ENCODE results near the gene PDIA3. TPM values are rescaled to one million over a fixed set of nuclear protein-coding genes. Genes with fewer than 3 reads are reported as not detected.
"Not testable (repeated sequence)": the region's sequence is repeated elsewhere in the genome, so short reads cannot be mapped to it uniquely, and the experiment has no call there.

Gene PDIA3
- 421 and 430 TPM in 2 replicates for total RNA-seq (2021)
- Bru-seq, nascent RNA = percentile 94 among the genes with signal in this experiment
- BruChase-seq, experiment 1, labeled RNA remaining after a 2-hour chase = percentile 92 among the genes with signal in this experiment
- percentile 97 among the genes with signal in this experiment for BruChase-seq, experiment 2, labeled RNA remaining after a 6-hour chase
- long read RNA-seq, transcript PDIA3-201 (13 exons, 3,727 nt) = major isoform, 917 of 980 reads
- long read RNA-seq, partial matches to known transcripts = 20 of 980 reads
- long read RNA-seq, other reads (novel, unspliced or antisense) = 43 of 980 reads

GRCh38 chr15:43746245-43746902, at the start of gene PDIA3:
Gene PDIA3 (plus strand): TSS chr15:43746438. CDS start chr15:43746540, 102 bp downstream.
- H3K9me3 ChIP-seq (ENCODE audit: low read depth, low read length, poor library complexity, severe bottlenecking); BruUV-seq (replicated peaks); H3K27me3 ChIP-seq (replicated peaks; ENCODE audit: insufficient read depth, low read depth, low read length, poor library complexity); POLR2A ChIA-PET (ENCODE audit: low non-redundant PET); CTCF ChIA-PET; H3K36me3 ChIP-seq (ENCODE audit: insufficient read depth, low read length, poor library complexity, severe bottlenecking): not testable (repeated sequence)
- peak; percentile 91 for DNase-seq (ENCODE audit: low spot score)
- TF ChIP-seq CTCF (conservative IDR thresholded peaks at IDR 0.05; ENCODE audit: low read depth, low read length) = peak; percentile 25; the same call in 1 of the 2 replicates
- Histone ChIP-seq H3K4me1 (ENCODE audit: insufficient read depth, low read length, poor library complexity, severe bottlenecking) (peaks cover 17% of the 10 kb centered on the region), H3K27ac (ENCODE audit: low read depth, low read length, poor library complexity, severe bottlenecking) (peak within 1 kb of the TSS; percentile 96), H3K4me3 (ENCODE audit: low read depth, low read length, poor library complexity, severe bottlenecking) (peak within 1 kb of the TSS; percentile 82)
- intact Hi-C loops (cut with micrococcal nuclease; ENCODE audit: unreplicated experiment) = loop anchor here (10.0 kb wide), 1 partner anchor 342 kb away; no protein-coding TSS in a partner anchor

- no TSS peak for BruUV-seq (replicated peaks)
- DNase-seq (ENCODE audit: low spot score) = peak; percentile 39
- no peak for TF ChIP-seq EZH2 (IDR thresholded peaks at IDR 0.05; ENCODE audit: borderline replicate concordance, low read depth, low read length, poor library complexity, severe bottlenecking)
- TF ChIP-seq CTCF (conservative IDR thresholded peaks at IDR 0.05; ENCODE audit: low read depth, low read length) = no peak
- ChIA-PET CTCF (no interaction called here), POLR2A (ENCODE audit: low non-redundant PET) (no interaction called here)
- no peak overlapping the region for H3K4me3 ChIP-seq (ENCODE audit: low read depth, low read length, poor library complexity, severe bottlenecking)
- intact Hi-C loops (cut with micrococcal nuclease; ENCODE audit: unreplicated experiment) = no loop called here
- no peak overlapping the region for H3K27ac ChIP-seq (ENCODE audit: low read depth, low read length, poor library complexity, severe bottlenecking)
- no peaks in the 10 kb centered on the region for H3K4me1 ChIP-seq (ENCODE audit: insufficient read depth, low read length, poor library complexity, severe bottlenecking)
- H3K36me3 ChIP-seq (ENCODE audit: insufficient read depth, low read length, poor library complexity, severe bottlenecking) = no peaks in the 10 kb centered on the region
- H3K9me3 ChIP-seq (ENCODE audit: low read depth, low read length, poor library complexity, severe bottlenecking) = no peaks in the 10 kb centered on the region
- peaks cover 3% of the 10 kb centered on the region for H3K27me3 ChIP-seq (replicated peaks; ENCODE audit: insufficient read depth, low read depth, low read length, poor library complexity)
These were observed 44.1 kb upstream of the PDIA3 start for GRCh38 chr15:43702174-43702573.

GRCh38 chr15:43702701-43703424, 43.4 kb upstream of the PDIA3 start:
- H3K4me1 ChIP-seq (ENCODE audit: insufficient read depth, low read length, poor library complexity, severe bottlenecking) = no peaks in the 10 kb centered on the region
- TF ChIP-seq CTCF (conservative IDR thresholded peaks at IDR 0.05; ENCODE audit: low read depth, low read length) (no peak), EZH2 (IDR thresholded peaks at IDR 0.05; ENCODE audit: borderline replicate concordance, low read depth, low read length, poor library complexity, severe bottlenecking) (no peak)
- ChIA-PET POLR2A (ENCODE audit: low non-redundant PET) (no interaction called here), CTCF (no interaction called here)
- no TSS peak for BruUV-seq (replicated peaks)
- H3K4me3 ChIP-seq (ENCODE audit: low read depth, low read length, poor library complexity, severe bottlenecking) = no peak overlapping the region
- H3K27ac ChIP-seq (ENCODE audit: low read depth, low read length, poor library complexity, severe bottlenecking) = no peak overlapping the region
- intact Hi-C loops (cut with micrococcal nuclease; ENCODE audit: unreplicated experiment) = no loop called here
- DNase-seq (ENCODE audit: low spot score) = no peak
- no peaks in the 10 kb centered on the region for H3K9me3 ChIP-seq (ENCODE audit: low read depth, low read length, poor library complexity, severe bottlenecking)
- H3K27me3 ChIP-seq (replicated peaks; ENCODE audit: insufficient read depth, low read depth, low read length, poor library complexity) = peaks cover 3% of the 10 kb centered on the region
- no peaks in the 10 kb centered on the region for H3K36me3 ChIP-seq (ENCODE audit: insufficient read depth, low read length, poor library complexity, severe bottlenecking)

GRCh38 chr15:43710431-43711131, 35.7 kb upstream of the PDIA3 start:
- H3K9me3 ChIP-seq (ENCODE audit: low read depth, low read length, poor library complexity, severe bottlenecking); DNase-seq (ENCODE audit: low spot score); BruUV-seq (replicated peaks); H3K4me1 ChIP-seq (ENCODE audit: insufficient read depth, low read length, poor library complexity, severe bottlenecking); H3K27ac ChIP-seq (ENCODE audit: low read depth, low read length, poor library complexity, severe bottlenecking); H3K27me3 ChIP-seq (replicated peaks; ENCODE audit: insufficient read depth, low read depth, low read length, poor library complexity); intact Hi-C loops (cut with micrococcal nuclease; ENCODE audit: unreplicated experiment); CTCF ChIA-PET; H3K4me3 ChIP-seq (ENCODE audit: low read depth, low read length, poor library complexity, severe bottlenecking); H3K36me3 ChIP-seq (ENCODE audit: insufficient read depth, low read length, poor library complexity, severe bottlenecking); POLR2A ChIA-PET (ENCODE audit: low non-redundant PET): not testable (repeated sequence)
